GM06990 (cell line): Measurements from ENCODE around the gene IL10RA.

Source experiments
- DNase-seq: peaks from one replicate; pipeline ENCODE4 v3.0.0-alpha.2; 2011; ENCODE audit not compliant: insufficient read length; ENCODE audit errors: extremely low read depth
- H3K27me3 ChIP-seq: replicated peaks from 2 replicates; pipeline ENCODE4 v1.6.0; 2011; ENCODE audit warnings: low read length; ENCODE audit not compliant: control insufficient read depth, insufficient read depth
- H3K36me3 ChIP-seq: 2 replicates; pipeline ENCODE4 v1.5.1; 2011; ENCODE audit warnings: low read length; ENCODE audit not compliant: control insufficient read depth, insufficient read depth
- H3K4me3 ChIP-seq: replicated peaks from 2 replicates; pipeline ENCODE4 v1.5.1; 2011; ENCODE audit warnings: low read depth, mild to moderate bottlenecking, control low read depth, low read length
- CTCF ChIP-seq: IDR thresholded peaks from 2 replicates; pipeline ENCODE4 v1.5.1; 2011; ENCODE audit warnings: low read length, control low read depth, mild to moderate bottlenecking, inconsistent platforms; ENCODE audit not compliant: insufficient read depth, poor library complexity, severe bottlenecking

The IL10RA gene

GRCh38 chr11:118015385-118015841 is 29.2 kb downstream of the IL10RA start:
- Histone ChIP-seq H3K36me3 (no peaks in the 10 kb centered on the region), H3K27me3 (no peaks in the 10 kb centered on the region), H3K4me3 (no peak overlapping the region)
- TF ChIP-seq CTCF = no peak
- DNase-seq = no peak

GRCh38 chr11:118016104-118016503 is 29.9 kb downstream of the IL10RA start:
- H3K36me3 ChIP-seq = no peaks in the 10 kb centered on the region
- TF ChIP-seq CTCF = no peak
- no peaks in the 10 kb centered on the region for H3K27me3 ChIP-seq
- DNase-seq = no peak
- H3K4me3 ChIP-seq = no peak overlapping the region

- DNase-seq = no peak
- Histone ChIP-seq H3K36me3 (no peaks in the 10 kb centered on the region), H3K27me3 (no peaks in the 10 kb centered on the region), H3K4me3 (no peak overlapping the region)
- no peak for TF ChIP-seq CTCF
These were observed 30.9 kb downstream of the IL10RA start for GRCh38 chr11:118017111-118017510.

- Histone ChIP-seq H3K36me3 (no peaks in the 10 kb centered on the region), H3K4me3 (no peak overlapping the region), H3K27me3 (no peaks in the 10 kb centered on the region)
- DNase-seq = no peak
- no peak for TF ChIP-seq CTCF
These were observed 31.6 kb downstream of the IL10RA start for GRCh38 chr11:118017631-118018315.

GRCh38 chr11:118018401-118018800 is 32.2 kb downstream of the IL10RA start:
- TF ChIP-seq CTCF = no peak
- Histone ChIP-seq H3K36me3 (no peaks in the 10 kb centered on the region), H3K4me3 (no peak overlapping the region), H3K27me3 (no peaks in the 10 kb centered on the region)
- no peak for DNase-seq

GRCh38 chr11:118021146-118021545 is 35.0 kb downstream of the IL10RA start:
- no peak overlapping the region for H3K4me3 ChIP-seq

More at GRCh38 chr11:118021146-118021545, 35.0 kb downstream of the IL10RA start:
- H3K36me3 ChIP-seq = no peaks in the 10 kb centered on the region
- DNase-seq = no peak
- no peak for TF ChIP-seq CTCF
- no peaks in the 10 kb centered on the region for H3K27me3 ChIP-seq
